Activated CD4-positive, alpha-beta T cell treated with anti-CD3 and anti-CD28 coated beads, Interleukin-2, amount 10 ng/mL, durations not matched to agents 7 days and 5 days (primary cell): ENCODE results near the gene OR13C8. TPM values are rescaled to one million over a fixed set of nuclear protein-coding genes. Genes with fewer than 3 reads are reported as not detected.
"Not testable (repeated sequence)": the region's sequence is repeated elsewhere in the genome, so short reads cannot be mapped to it uniquely, and the experiment has no call there.

ENCODE experiments used
- CTCF ChIA-PET: fragments of 350-600 bp; sonication (Branson Sonifier 250); formaldehyde crosslinking; loops from one replicate; lab custom pipeline; 2021; ENCODE audit warnings: antibody characterized with exemption; lab: Charles Lee
- POLR2A ChIA-PET: fragments of 350-600 bp; sonication (Branson Sonifier 250); formaldehyde crosslinking; loops from one replicate; lab custom pipeline; 2021; ENCODE audit warnings: antibody characterized with exemption; lab: Charles Lee
- DNase-seq: peaks from one replicate; pipeline ENCODE4 v3.0.0-alpha.2; 2020
- H3K27ac Mint-ChIP-seq: one replicate; pipeline ENCODE4 v1.8.0; 2021; ENCODE audit warnings: mild to moderate bottlenecking, moderate library complexity, mixed read lengths
- H3K27me3 Mint-ChIP-seq: one replicate; pipeline ENCODE4 v1.8.0; 2021; ENCODE audit warnings: mixed read lengths
- H3K36me3 Mint-ChIP-seq: one replicate; pipeline ENCODE4 v1.8.0; 2021; ENCODE audit warnings: low read depth, mixed read lengths
- H3K4me1 Mint-ChIP-seq: one replicate; pipeline ENCODE4 v1.8.0; 2021; ENCODE audit warnings: mixed read lengths
- H3K4me3 Mint-ChIP-seq: one replicate; pipeline ENCODE4 v1.8.0; 2021; ENCODE audit warnings: mild to moderate bottlenecking, moderate library complexity, mixed read lengths
- H3K9me3 Mint-ChIP-seq: one replicate; pipeline ENCODE4 v1.8.0; 2021; ENCODE audit warnings: mixed read lengths
- total RNA-seq, 2 experiments: library from RNA; stranded (reverse); gene quantifications; one replicate each; pipeline ENCODE4 v1.2.3, GENCODE V29; 2021

The OR13C8 gene
- not detected for total RNA-seq

DNA sequence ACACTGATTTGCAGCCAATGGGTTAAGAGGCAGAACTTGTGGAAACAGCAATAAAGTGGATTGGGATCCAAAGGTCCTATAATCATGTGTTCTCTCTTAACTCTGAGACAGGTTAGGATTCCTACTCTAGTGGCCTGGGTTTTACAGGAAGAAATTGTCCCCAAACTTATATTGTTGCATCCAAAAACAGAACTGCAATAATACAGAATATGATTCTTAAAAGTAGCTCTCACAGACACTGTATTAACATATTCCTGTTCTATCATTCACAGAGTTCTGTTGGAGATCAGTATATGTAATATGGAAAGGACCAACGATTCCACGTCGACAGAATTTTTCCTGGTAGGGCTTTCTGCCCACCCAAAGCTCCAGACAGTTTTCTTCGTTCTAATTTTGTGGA lies at the start of gene OR13C8:
Gene OR13C8 (plus strand): TSS at position 301 of the 400 bp plus-strand sequence. CDS start 0 bp downstream, at position 301.
- no peaks in the 10 kb centered on the region for H3K27me3 Mint-ChIP-seq
- H3K27ac Mint-ChIP-seq = no peak within 1 kb of the TSS
- peaks cover 3% of the 10 kb centered on the region for H3K9me3 Mint-ChIP-seq
- H3K36me3 Mint-ChIP-seq = no peaks in the 10 kb centered on the region
- H3K4me1 Mint-ChIP-seq = no peaks in the 10 kb centered on the region
- no peak within 1 kb of the TSS for H3K4me3 Mint-ChIP-seq
- CTCF ChIA-PET = no interaction called here
- DNase-seq = no peak
- POLR2A ChIA-PET = no interaction called here

GRCh38 chr9:104520241-104520640 lies 48.7 kb upstream of the OR13C8 start:
- H3K27me3 Mint-ChIP-seq, H3K4me3 Mint-ChIP-seq, CTCF ChIA-PET, H3K27ac Mint-ChIP-seq, H3K4me1 Mint-ChIP-seq, H3K36me3 Mint-ChIP-seq, H3K9me3 Mint-ChIP-seq, POLR2A ChIA-PET, DNase-seq: not testable (repeated sequence)

DNA sequence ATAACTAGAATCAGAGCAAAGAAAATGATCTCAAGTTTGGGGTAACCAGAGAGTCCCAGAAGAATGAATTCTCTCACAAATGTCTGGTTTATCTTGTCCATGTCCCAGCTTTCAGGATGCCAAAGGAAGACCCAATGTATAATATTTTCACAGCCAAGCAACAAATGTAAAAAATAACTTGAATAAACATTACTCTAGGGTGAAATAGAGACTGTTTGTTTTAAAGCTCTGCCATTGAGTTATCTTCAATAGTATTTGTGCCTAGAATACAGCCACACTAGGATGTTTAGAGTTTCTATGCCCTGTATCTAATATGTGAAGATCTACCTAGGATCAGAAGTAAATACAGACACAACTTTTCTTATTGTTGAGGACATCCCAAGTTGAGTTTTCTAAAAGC lies 41.9 kb upstream of the OR13C8 start, which contains the start of gene OR13C4:
Gene OR13C4 (minus strand): TSS at position 101 of the 400 bp plus-strand sequence. CDS start 0 bp downstream, at position 101.
- Mint-ChIP-seq H3K4me3 (no peak within 1 kb of the TSS), H3K27me3 (no peaks in the 10 kb centered on the region), H3K4me1 (no peaks in the 10 kb centered on the region), H3K27ac (no peak within 1 kb of the TSS), H3K9me3 (no peaks in the 10 kb centered on the region), H3K36me3 (no peaks in the 10 kb centered on the region)
- POLR2A ChIA-PET = no interaction called here
- CTCF ChIA-PET = no interaction called here
- DNase-seq = no peak

DNA sequence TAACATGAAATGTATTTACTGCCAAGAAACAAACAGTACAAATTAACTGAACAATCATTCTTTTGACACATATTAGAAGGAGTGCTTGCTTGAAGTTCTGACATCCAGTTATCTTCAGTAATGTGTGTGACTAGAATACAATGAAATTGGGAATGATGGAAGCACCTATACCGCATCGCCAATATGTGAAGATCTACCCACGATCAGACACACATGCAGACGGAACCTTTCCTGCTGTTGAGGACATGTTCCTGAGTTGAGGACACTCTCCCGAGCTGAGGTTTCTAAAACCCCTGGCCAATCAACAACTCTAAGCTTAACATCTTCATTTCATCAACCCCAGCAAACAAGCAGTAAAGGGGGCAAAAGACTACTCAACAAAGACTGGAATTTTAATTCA lies 32.2 kb upstream of the OR13C8 start, which contains the start of gene OR13C3:
Gene OR13C3 (minus strand): TSS at position 101 of the 400 bp plus-strand sequence. CDS start 133 bp downstream, outside the sequence.
- CTCF ChIA-PET = no interaction called here
- no peaks in the 10 kb centered on the region for H3K9me3 Mint-ChIP-seq
- H3K27ac Mint-ChIP-seq = no peak within 1 kb of the TSS
- H3K4me3 Mint-ChIP-seq = no peak within 1 kb of the TSS
- no peak for DNase-seq
- POLR2A ChIA-PET = no interaction called here
- no peaks in the 10 kb centered on the region for H3K4me1 Mint-ChIP-seq
- no peaks in the 10 kb centered on the region for H3K27me3 Mint-ChIP-seq
- H3K36me3 Mint-ChIP-seq = no peaks in the 10 kb centered on the region

- H3K27ac Mint-ChIP-seq = no peak overlapping the region
- DNase-seq = no peak
Measured at GRCh38 chr9:104539275-104539674, 29.7 kb upstream of the OR13C8 start.

DNA sequence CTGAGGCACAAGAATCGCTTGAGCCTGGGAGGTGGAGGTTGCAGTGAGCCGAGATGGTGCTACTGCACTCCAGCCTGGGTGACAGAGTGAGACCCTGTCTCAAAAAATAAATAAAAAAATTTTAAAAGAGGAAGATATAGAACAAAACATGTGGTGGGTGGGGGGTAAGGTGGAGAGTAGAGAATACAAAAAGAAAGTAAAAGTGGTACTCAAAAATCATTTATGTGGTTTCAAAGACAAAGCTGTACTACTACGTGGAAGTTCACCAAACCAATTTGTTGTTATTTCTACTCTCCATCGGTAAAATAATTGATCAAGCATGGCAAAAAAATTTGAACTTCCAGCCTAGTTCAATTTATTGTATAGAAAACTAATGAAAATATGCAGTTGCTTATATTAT lies 24.3 kb upstream of the OR13C8 start:
- ChIA-PET CTCF (interaction anchor here (0.6 kb wide), 1 partner anchor 1878 kb away, joined by 3 read pairs; no protein-coding TSS in a partner anchor), POLR2A (no interaction called here)
- no peaks in the 10 kb centered on the region for H3K4me1 Mint-ChIP-seq
- no peaks in the 10 kb centered on the region for H3K36me3 Mint-ChIP-seq
- H3K9me3 Mint-ChIP-seq = no peaks in the 10 kb centered on the region
- DNase-seq = no peak
- no peak overlapping the region for H3K4me3 Mint-ChIP-seq
- H3K27me3 Mint-ChIP-seq = peaks cover 2% of the 10 kb centered on the region
- no peak overlapping the region for H3K27ac Mint-ChIP-seq

More at GRCh38 chr9:104539275-104539674, 29.7 kb upstream of the OR13C8 start:
- H3K4me1 Mint-ChIP-seq = no peaks in the 10 kb centered on the region
- H3K36me3 Mint-ChIP-seq = no peaks in the 10 kb centered on the region
- POLR2A ChIA-PET = no interaction called here
- no peak overlapping the region for H3K4me3 Mint-ChIP-seq
- H3K27me3 Mint-ChIP-seq = no peaks in the 10 kb centered on the region
- CTCF ChIA-PET = interaction anchor here (0.7 kb wide), 1 partner anchor 9 kb away, joined by 3 read pairs; no protein-coding TSS in a partner anchor
- H3K9me3 Mint-ChIP-seq = no peaks in the 10 kb centered on the region

GRCh38 chr9:104553261-104553660 lies 15.7 kb upstream of the OR13C8 start:
- ChIA-PET POLR2A (no interaction called here), CTCF (no interaction called here)
- H3K27me3 Mint-ChIP-seq = peaks cover 2% of the 10 kb centered on the region
- no peak for DNase-seq
- no peaks in the 10 kb centered on the region for H3K4me1 Mint-ChIP-seq
- peaks cover 10% of the 10 kb centered on the region for H3K9me3 Mint-ChIP-seq
- H3K27ac Mint-ChIP-seq = no peak overlapping the region
- H3K36me3 Mint-ChIP-seq = no peaks in the 10 kb centered on the region
- no peak overlapping the region for H3K4me3 Mint-ChIP-seq

- H3K4me1 Mint-ChIP-seq = no peaks in the 10 kb centered on the region
- no peaks in the 10 kb centered on the region for H3K36me3 Mint-ChIP-seq
- no peak overlapping the region for H3K27ac Mint-ChIP-seq
- no peak overlapping the region for H3K4me3 Mint-ChIP-seq
- H3K9me3 Mint-ChIP-seq = peaks cover 11% of the 10 kb centered on the region
- no peak for DNase-seq
- ChIA-PET CTCF (no interaction called here), POLR2A (no interaction called here)
- H3K27me3 Mint-ChIP-seq = no peaks in the 10 kb centered on the region
Measured at GRCh38 chr9:104555521-104555920, 13.4 kb upstream of the OR13C8 start.

GRCh38 chr9:104556830-104557634 lies 11.9 kb upstream of the OR13C8 start:
- no peak for DNase-seq
- POLR2A ChIA-PET = interaction anchor here (0.7 kb wide), 1 partner anchor 464 kb away, joined by 3 read pairs; no protein-coding TSS in a partner anchor

DNA sequence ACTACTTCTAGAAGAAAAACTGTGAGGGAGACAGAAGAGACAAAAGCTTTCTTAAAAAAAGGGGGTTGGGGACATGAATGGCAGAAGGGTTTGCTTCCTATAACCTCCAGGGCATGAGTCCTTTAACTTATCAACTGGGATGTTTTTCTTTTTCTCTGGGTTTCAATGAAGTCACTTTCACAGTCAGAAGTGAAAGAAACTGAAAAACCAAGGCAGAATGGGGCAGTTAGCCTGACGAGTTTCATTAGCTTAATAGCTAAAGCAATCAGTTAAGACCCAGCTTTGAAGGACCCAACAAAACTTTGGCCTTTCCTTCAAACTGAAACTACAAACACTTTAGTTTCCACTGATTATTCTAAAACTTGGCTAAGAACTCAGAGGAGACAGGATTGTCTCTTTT lies 4.6 kb upstream of the OR13C8 start:
- DNase-seq = no peak
- Mint-ChIP-seq H3K9me3 (no peaks in the 10 kb centered on the region), H3K27me3 (no peaks in the 10 kb centered on the region), H3K27ac (no peak overlapping the region), H3K4me1 (no peaks in the 10 kb centered on the region), H3K4me3 (no peak overlapping the region), H3K36me3 (no peaks in the 10 kb centered on the region)
- POLR2A ChIA-PET = no interaction called here
- CTCF ChIA-PET = no interaction called here

More at GRCh38 chr9:104556830-104557634, 11.9 kb upstream of the OR13C8 start:
- Mint-ChIP-seq H3K9me3 (peaks cover 11% of the 10 kb centered on the region), H3K4me1 (no peaks in the 10 kb centered on the region), H3K27me3 (no peaks in the 10 kb centered on the region), H3K27ac (no peak overlapping the region), H3K36me3 (no peaks in the 10 kb centered on the region), H3K4me3 (no peak overlapping the region)
- CTCF ChIA-PET = interaction anchor here (0.6 kb wide), 1 partner anchor 1504 kb away, joined by 3 read pairs; no protein-coding TSS in a partner anchor

DNA sequence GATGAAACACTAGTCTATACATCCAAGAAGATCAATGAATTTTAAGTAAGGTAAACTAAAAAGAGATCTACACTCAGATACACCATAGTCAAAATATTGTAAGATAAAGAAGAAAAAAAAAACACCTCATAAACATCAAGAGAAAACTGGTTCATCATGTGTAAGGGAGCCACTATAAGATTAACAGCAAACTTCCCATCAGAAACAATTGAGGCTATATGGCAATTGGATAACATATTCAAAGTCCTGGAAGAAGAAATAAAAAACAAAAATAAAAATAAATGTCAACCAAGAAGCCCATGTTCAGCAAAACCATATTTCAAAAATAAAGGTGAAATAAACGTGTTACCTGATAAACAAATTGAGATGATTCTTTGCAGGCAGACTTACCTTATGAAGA lies 3.6 kb downstream of the OR13C8 start:
- DNase-seq = no peak
- H3K36me3 Mint-ChIP-seq = no peaks in the 10 kb centered on the region
- ChIA-PET CTCF (no interaction called here), POLR2A (no interaction called here)
- H3K4me1 Mint-ChIP-seq = no peaks in the 10 kb centered on the region
- H3K27ac Mint-ChIP-seq = no peak overlapping the region
- no peak overlapping the region for H3K4me3 Mint-ChIP-seq
- H3K27me3 Mint-ChIP-seq = no peaks in the 10 kb centered on the region
- H3K9me3 Mint-ChIP-seq = peaks cover 3% of the 10 kb centered on the region

GRCh38 chr9:104575456-104575855 lies 6.5 kb downstream of the OR13C8 start:
- no peak overlapping the region for H3K27ac Mint-ChIP-seq
- DNase-seq = no peak
- peaks cover 3% of the 10 kb centered on the region for H3K9me3 Mint-ChIP-seq
- no peaks in the 10 kb centered on the region for H3K27me3 Mint-ChIP-seq
- POLR2A ChIA-PET = no interaction called here
- H3K36me3 Mint-ChIP-seq = no peaks in the 10 kb centered on the region
- CTCF ChIA-PET = no interaction called here
- H3K4me1 Mint-ChIP-seq = no peaks in the 10 kb centered on the region
- H3K4me3 Mint-ChIP-seq = no peak overlapping the region

DNA sequence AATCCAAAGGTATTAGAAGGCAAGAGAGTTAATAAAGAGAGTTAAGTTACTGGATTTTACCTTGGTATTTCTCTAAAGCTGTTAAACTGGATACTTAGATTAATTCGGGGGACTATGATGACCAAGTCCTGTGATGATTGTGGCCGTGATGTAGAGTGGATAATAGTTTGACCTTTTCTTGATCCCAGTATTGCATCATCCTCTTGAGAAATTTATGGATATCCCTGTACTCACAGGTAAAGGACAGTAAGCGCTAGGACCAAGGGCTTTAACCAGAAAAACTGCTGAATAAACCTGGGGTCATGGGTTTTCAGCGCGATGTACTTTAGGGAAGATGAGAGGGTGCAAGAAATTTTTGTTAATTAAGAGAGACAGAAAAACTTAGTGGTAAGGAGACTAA lies 8.3 kb downstream of the OR13C8 start:
- Mint-ChIP-seq H3K4me3 (no peak overlapping the region), H3K27me3 (no peaks in the 10 kb centered on the region), H3K4me1 (no peaks in the 10 kb centered on the region), H3K27ac (no peak overlapping the region), H3K36me3 (no peaks in the 10 kb centered on the region), H3K9me3 (peaks cover 3% of the 10 kb centered on the region)
- ChIA-PET CTCF (no interaction called here), POLR2A (no interaction called here)
- DNase-seq = no peak
